Adrenal gland (tissue), 19 donors: Measurements from ENCODE around the gene HPS3. TPM values are rescaled to one million over a fixed set of nuclear protein-coding genes. Genes with fewer than 3 reads are reported as not detected.

ENCODE experiments used
- DNase-seq, 7 donors: peaks; one replicate each; pipeline ENCODE4 v3.0.0-alpha.2; 2019 to 2020
- H3K27ac ChIP-seq, 5 donors: fragments of 200-600 bp; sonication (generic) in 4 of 5; 1 replicate in 3 of 5; 2 replicates in 2 of 5; pipeline versions ENCODE4 v1.5.1 to v1.8.0; 2016 to 2020; ENCODE audit warnings: mild to moderate bottlenecking in 1 of 5
- H3K27me3 ChIP-seq: fragments of 200-600 bp; 2 replicates; pipeline ENCODE4 v1.8.0; 2021
- H3K36me3 ChIP-seq, 2 donors: fragments of 200-600 bp; replicated peaks in 1 of 2; 1 replicate in 1 of 2; 2 replicates in 1 of 2; pipeline versions ENCODE4 v1.5.1 to v1.8.0; 2018 to 2022
- H3K4me1 ChIP-seq, 2 donors: fragments of 200-600 bp; replicated peaks in 1 of 2; 1 replicate in 1 of 2; 2 replicates in 1 of 2; pipeline versions ENCODE4 v1.5.1 to v1.8.0; 2018 to 2021
- H3K4me3 ChIP-seq, 4 donors: fragments of 200-600 bp; sonication (generic) in 3 of 4; one replicate each; pipeline ENCODE4 v1.5.1; 2016 to 2018
- H3K9me3 ChIP-seq, 3 donors: fragments of 200-600 bp; sonication (generic) in 1 of 3; replicated peaks in 1 of 3; 1 replicate in 2 of 3; 2 replicates in 1 of 3; pipeline versions ENCODE4 v1.5.1 to v1.8.0; 2016 to 2021
- CTCF ChIP-seq, 6 experiments: fragments of 450-650 bp in 4 of 6; fragments of 200-600 bp in 2 of 6; sonication (generic) in 1 of 6; IDR thresholded peaks; 1 replicate in 5 of 6; 2 replicates in 1 of 6; pipeline versions ENCODE4 v1.5.1 to v1.8.0; 2016 to 2021; ENCODE audit warnings: antibody characterized with exemption in 6 of 6, mild to moderate bottlenecking in 2 of 6, moderate library complexity in 1 of 6
- POLR2A ChIP-seq, 2 donors: fragments of 450-650 bp; IDR thresholded peaks; one replicate each; pipeline ENCODE4 v1.6.1; 2017; ENCODE audit warnings: antibody characterized with exemption in 2 of 2, mild to moderate bottlenecking in 2 of 2, moderate library complexity in 1 of 2
- WGBS, 4 donors: extraction: QIAGEN DNeasy Blood & Tissue Kit in 2 of 4; methylation state at CpG; one replicate each; pipeline versions ENCODE4 v1.1.5 to v1.1.7; 2013 to 2017; 5-methylcytosine and 5-hydroxymethylcytosine counted together
- intact Hi-C, 2 donors: fragments of 100-400 bp; cut with DNase I; formaldehyde crosslinking; loops; one replicate each; pipeline versions ENCODE4 v1.14.1 to v1.15.0; 2022 to 2023
- long read RNA-seq, 10 donors: library from polyadenylated mRNA in 3 of 10; unstranded in 2 of 10; stranded (forward) in 1 of 10; transcript quantifications; one replicate each; pipeline ENCODE4 v2.0.0 and lab custom pipeline, GENCODE V29; 2021 to 2026
- polyA plus RNA-seq, 3 donors: library from polyadenylated mRNA; stranded (reverse); fragments of 200-250 nt in 2 of 3; fragments of 350-450 nt in 1 of 3; fragmentation: Illumina TruSeq in 1 of 3; extraction: RNeasy Lipid Tissue Mini Kit (QIAGEN cat#74804) in 1 of 3; gene quantifications; one replicate each; pipeline ENCODE4 v1.2.3, GENCODE V29; 2013 to 2014
- total RNA-seq, 9 donors: library from RNA; depleted of rRNA in 4 of 9; stranded (reverse); fragments of >200 nt in 4 of 9; fragments of 120-200 nt in 1 of 9; fragmentation: NEBNext Ultra II Directional in 1 of 9; extraction: Animal tissue kit (Norgen Biotek cat#: 25700) in 1 of 9; gene quantifications; one replicate each; pipeline versions ENCODE4 v1.1.0 to v1.2.4, GENCODE V29; 2013 to 2023
- donor health status: healthy with polysubstance abuse.
- donor health status: Bipolar disorder and iron deficiency.
- donor health status: DM: yes; HTN: yes; CAD: no.
- donor health status: DM: no; HTN: no; CAD: no.
- donor health status: DM: no; HTN: no; CAD: no.
- donor health status: DM: yes; HTN: yes; CAD: no.

The HPS3 gene
- total RNA-seq (10 to 100 TPM; 20.2 to 38.2 (median 29.5) TPM), polyA plus RNA-seq (10 to 100 TPM in 1 of 3 donors, 1 to 10 TPM in 2; 6.7 to 35.5 (median 7.3) TPM)
- long read RNA-seq, donor 1, full-length matches to known transcripts, result 7 of 7 reads
- long read RNA-seq, donor 1, partial matches to known transcripts, result 0 of 7 reads
- long read RNA-seq, donor 1, other reads (novel, unspliced or antisense), result 0 of 7 reads
- long read RNA-seq, donor 2, full-length matches to known transcripts, result 4 of 12 reads
- long read RNA-seq, donor 2, partial matches to known transcripts, result 8 of 12 reads
- long read RNA-seq, donor 2, other reads (novel, unspliced or antisense), result 0 of 12 reads
- long read RNA-seq, donor 3, full-length matches to known transcripts, result 4 of 4 reads
- long read RNA-seq, donor 3, partial matches to known transcripts, result 0 of 4 reads
- long read RNA-seq, donor 3, other reads (novel, unspliced or antisense), result 0 of 4 reads
- long read RNA-seq, donor 4, full-length matches to known transcripts, result 3 of 12 reads
- long read RNA-seq, donor 4, partial matches to known transcripts, result 5 of 12 reads
- long read RNA-seq, donor 4, other reads (novel, unspliced or antisense), result 4 of 12 reads
- long read RNA-seq, donor 5, full-length matches to known transcripts, result 48 of 74 reads
- long read RNA-seq, donor 5, partial matches to known transcripts, result 6 of 74 reads
- long read RNA-seq, donor 5, other reads (novel, unspliced or antisense), result 20 of 74 reads
- long read RNA-seq, donor 6, full-length matches to known transcripts, result 4 of 13 reads
- long read RNA-seq, donor 6, partial matches to known transcripts, result 4 of 13 reads
- long read RNA-seq, donor 6, other reads (novel, unspliced or antisense), result 5 of 13 reads
- long read RNA-seq, donor 7, result 0 reads
- long read RNA-seq, donor 8, full-length matches to known transcripts, result 1 of 7 reads
- long read RNA-seq, donor 8, partial matches to known transcripts, result 6 of 7 reads
- long read RNA-seq, donor 8, other reads (novel, unspliced or antisense), result 0 of 7 reads
- long read RNA-seq, donor 9, full-length matches to known transcripts, result 3 of 3 reads
- long read RNA-seq, donor 9, partial matches to known transcripts, result 0 of 3 reads
- long read RNA-seq, donor 9, other reads (novel, unspliced or antisense), result 0 of 3 reads
- long read RNA-seq, donor 10, partial matches to known transcripts, result 5 of 6 reads
- long read RNA-seq, donor 10, other reads (novel, unspliced or antisense), result 0 of 6 reads

GRCh38 chr3:149129326-149130205 is at the start of gene HPS3:
TSS of gene HPS3 (plus strand) at chr3:149129638. CDS start at chr3:149129724, 86 bp downstream.
- DNase-seq, result peak; percentile 88 to 96 (median 93)
- no peak for TF ChIP-seq CTCF (IDR thresholded peaks at IDR 0.05)
- TF ChIP-seq POLR2A (IDR thresholded peaks at IDR 0.05), result peak; percentile 94 to 99
- Histone ChIP-seq H3K27me3 (no peaks in the 10 kb centered on the region), H3K4me1 (peaks cover 0 to 36% of the 10 kb centered on the region in 2 donors), H3K4me3 (peak within 1 kb of the TSS; percentile 33 to 74 (median 70)), H3K27ac (peak within 1 kb of the TSS in 4 of 5 donors; percentile 81 to 91 (median 86)), H3K9me3 (no peaks in the 10 kb centered on the region), H3K36me3 (no peaks in the 10 kb centered on the region)
- intact Hi-C loops, result loop anchor here in 1 of 2 donors (10.0 kb wide), 1 partner anchor 55 kb away; no protein-coding TSS in a partner anchor
- 0 to 1% (median 1%) methylated on average over 15 to 84 of the region's 84 CpGs for WGBS, 4 donors

- H3K27me3 ChIP-seq, result no peaks in the 10 kb centered on the region
- DNase-seq, result no peak
- TF ChIP-seq POLR2A (IDR thresholded peaks at IDR 0.05), result no peak
- TF ChIP-seq CTCF (IDR thresholded peaks at IDR 0.05), result no peak
- no peak overlapping the region for H3K27ac ChIP-seq
- peaks cover 4 to 13% of the 10 kb centered on the region in 2 donors for H3K4me1 ChIP-seq
- intact Hi-C loops, result no loop called here
- H3K36me3 ChIP-seq, result no peaks in the 10 kb centered on the region
- no peak overlapping the region for H3K4me3 ChIP-seq
- H3K9me3 ChIP-seq, result no peaks in the 10 kb centered on the region
- 90 to 96% (median 92%) methylated on average over 3 of the region's 3 CpGs for WGBS, 4 donors
Measured at GRCh38 chr3:149080011-149080698, 49.3 kb upstream of the HPS3 start.

- Histone ChIP-seq H3K9me3 (no peaks in the 10 kb centered on the region), H3K4me1 (peaks cover 8 to 18% of the 10 kb centered on the region in 2 donors), H3K27me3 (no peaks in the 10 kb centered on the region), H3K27ac (no peak overlapping the region), H3K36me3 (no peaks in the 10 kb centered on the region), H3K4me3 (no peak overlapping the region)
- DNase-seq, result no peak
- TF ChIP-seq POLR2A (IDR thresholded peaks at IDR 0.05) (no peak), CTCF (IDR thresholded peaks at IDR 0.05) (no peak)
- intact Hi-C loops, result no loop called here
- WGBS, 4 donors, result 83 to 90% (median 84%) methylated on average over 2 of the region's 2 CpGs
Measured at GRCh38 chr3:149080699-149081091, 48.7 kb upstream of the HPS3 start.
